ENCODE measurements around the gene AGPAT1. TPM values are rescaled to one million over a fixed set of nuclear protein-coding genes. Genes with fewer than 3 reads are reported as not detected.

Gene AGPAT1
- total and polyA plus RNA-seq, 2 of the 13 experiments (the other 11 are each of a cell fraction or from before 2014, with no cell fraction given), result 51.3 to 139 TPM

- Histone ChIP-seq H3K79me2 (ENCODE audit: insufficient read depth, low read length) (peaks cover 17% of the 10 kb centered on the region), H3K4me3 (replicated peaks in 1 of 3; ENCODE audit: insufficient read depth in 1 of 3, low read depth in 2 of 3, low read length in 3 of 3) (peak overlapping the region; percentile 78 to 91 (median 88)), H3K27ac (ENCODE audit: extremely low read length, insufficient read depth, low read length) (peak overlapping the region; percentile 88), H3K27me3 (ENCODE audit: control insufficient read depth in 1 of 2, insufficient read depth in 2 of 2, low read length in 2 of 2) (no peaks in the 10 kb centered on the region; a peak in 1 of 5 replicates), H3K4me1 (ENCODE audit: insufficient read depth, low read length) (peaks cover 28% of the 10 kb centered on the region), H3K36me3 (replicated peaks in 1 of 2; ENCODE audit: control insufficient read depth in 1 of 2, insufficient read depth in 2 of 2, low read length in 2 of 2) (peaks cover 13 to 24% of the 10 kb centered on the region in 2 experiments), H2AFZ (ENCODE audit: low read length) (peak overlapping the region; percentile 8), H3K9me3 (ENCODE audit: low read length) (no peaks in the 10 kb centered on the region), H4K20me1 (ENCODE audit: insufficient read depth, low read length) (no peaks in the 10 kb centered on the region), H3K9ac (ENCODE audit: insufficient read depth, low read depth, low read length) (peak overlapping the region; percentile 91), H3K4me2 (ENCODE audit: low read depth, low read length) (peak overlapping the region; percentile 94)
- CTCF ChIA-PET (ENCODE audit: low intra/inter-chr PET ratio, low total read pairs), result interaction anchor here (1.5 to 4.3 kb wide), 3 partner anchors 34 to 65 kb away, joined by 4 to 97 read pairs (median 5); no protein-coding TSS in a partner anchor
- peak; percentile 48 for DNase-seq (ENCODE audit: low spot score)
- WGBS (ENCODE audit: low lambda C conversion rate), result 36% methylated on average over 35 of the region's 35 CpGs
- peak; percentile 53 for ATAC-seq
- in situ Hi-C loops (cut with HindIII; ENCODE audit: extremely low pct_ligation_motif_present, low pct_unique_long_range_greater_than_20kb), result loop anchor here (5.0 kb wide), 1 partner anchor 36 kb away; no protein-coding TSS in a partner anchor
- intact Hi-C loops (cut with micrococcal nuclease; ENCODE audit: unreplicated experiment), result no loop called here
- FAIRE-seq, result no peak
- POLR2A ChIA-PET, result interaction anchor here (0.5 to 2.6 kb wide), 9 partner anchors 10 to 43 kb away, joined by 3 to 35 read pairs (median 3); partner anchors contain the start of genes AGPAT1, ATF6B and FKBPL
- no TSS peak for BruUV-seq (replicated peaks)
- TF ChIP-seq PATZ1 (CRISPR knock-in tag; IDR thresholded peaks at IDR 0.05) (peak; percentile 14; the same call in 1 of the 2 replicates), NR2F1 (CRISPR knock-in tag; IDR thresholded peaks at IDR 0.05) (no peak), ZNF329 (CRISPR knock-in tag; IDR thresholded peaks at IDR 0.05; ENCODE audit: low read depth) (no peak), GLMP (CRISPR knock-in tag; IDR thresholded peaks at IDR 0.05; ENCODE audit: borderline replicate concordance) (no peak), AFF4 (CRISPR knock-in tag; IDR thresholded peaks at IDR 0.05) (no peak), ZFP62 (CRISPR knock-in tag; IDR thresholded peaks at IDR 0.05) (no peak), TCF7L2 (IDR thresholded peaks at IDR 0.05; ENCODE audit: low read depth, low read length) (no peak), USF2 (IDR thresholded peaks at IDR 0.05; ENCODE audit: low read depth, low read length) (no peak), USF2 (CRISPR knock-in tag; IDR thresholded peaks at IDR 0.05; ENCODE audit: borderline replicate concordance) (no peak), FOXC1 (CRISPR knock-in tag; IDR thresholded peaks at IDR 0.05; ENCODE audit: borderline replicate concordance) (no peak), ZNF441 (CRISPR knock-in tag; IDR thresholded peaks at IDR 0.05; ENCODE audit: borderline replicate concordance) (no peak), TEAD2 (CRISPR knock-in tag; IDR thresholded peaks at IDR 0.05) (no peak), ZNF570 (CRISPR knock-in tag; IDR thresholded peaks at IDR 0.05; ENCODE audit: borderline replicate concordance) (no peak), SUZ12 (IDR thresholded peaks at IDR 0.05; ENCODE audit: low read depth, low read length) (no peak)
Measured at GRCh38 chr6:32152769-32153563, 22.9 kb downstream of the AGPAT1 start.
